HepG2 (cell line): ENCODE measurements around the gene SYDE1. TPM values are rescaled to one million over a fixed set of nuclear protein-coding genes. Genes with fewer than 3 reads are reported as not detected.

Experiments used
- CAMTA2 ChIP-seq: sonication (generic); formaldehyde crosslinking; IDR thresholded peaks from 2 replicates; pipeline ENCODE4 v1.4.0; 2020; ENCODE audit warnings: mild to moderate bottlenecking, missing genetic modification reagents, borderline replicate concordance
- ELF1 ChIP-seq: sonication (generic); formaldehyde crosslinking; IDR thresholded peaks from 2 replicates; pipeline ENCODE4 v1.4.0; 2020; ENCODE audit warnings: missing genetic modification reagents
- JARID2 ChIP-seq: sonication (generic); formaldehyde crosslinking; IDR thresholded peaks from 2 replicates; pipeline ENCODE4 v1.8.1; 2023; ENCODE audit warnings: missing genetic modification reagents, inconsistent platforms; ENCODE audit not compliant: insufficient replicate concordance
- MLLT10 ChIP-seq: sonication (generic); formaldehyde crosslinking; IDR thresholded peaks from 2 replicates; pipeline ENCODE4 v1.4.0; 2020; ENCODE audit warnings: missing genetic modification reagents
- RARG ChIP-seq: sonication (generic); formaldehyde crosslinking; IDR thresholded peaks from 2 replicates; pipeline ENCODE4 v1.4.0; 2020; ENCODE audit warnings: low read depth, mild to moderate bottlenecking, missing genetic modification reagents
- ZNF143 ChIP-seq: sonication (generic); formaldehyde crosslinking; IDR thresholded peaks from 2 replicates; pipeline ENCODE4 v1.4.0; 2020; ENCODE audit warnings: missing genetic modification reagents
- ZNF724P ChIP-seq: sonication (generic); formaldehyde crosslinking; IDR thresholded peaks from 2 replicates; pipeline ENCODE4 v1.8.0; 2022; ENCODE audit warnings: missing genetic modification reagents, borderline replicate concordance
- ZNF878 ChIP-seq: sonication (generic); formaldehyde crosslinking; IDR thresholded peaks from 2 replicates; pipeline ENCODE4 v1.8.1; 2023; ENCODE audit warnings: mild to moderate bottlenecking, missing genetic modification reagents, moderate library complexity
- polyA plus RNA-seq, 8 experiments: library from polyadenylated mRNA; depleted of rRNA in 3 of 8; stranded (reverse) in 7 of 8; unstranded in 1 of 8; fragments of >200 nt; fragmentation: Illumina TruSeq in 4 of 8; extraction: Trizol in 4 of 8; gene quantifications; 2 replicates each; pipeline versions ENCODE4 v1.2.1 to v1.2.3, GENCODE V29; 2011 to 2016; ENCODE audit warnings: low read depth in 4 of 8, missing spikeins in 1 of 8, mixed read lengths in 1 of 8; ENCODE audit not compliant: insufficient read depth in 1 of 8
- total RNA-seq, 5 experiments: library from RNA; depleted of rRNA; stranded (reverse); fragments of >200 nt; fragmentation: Illumina TruSeq; extraction: Trizol; gene quantifications; 2 replicates each; pipeline ENCODE4 v1.2.3, GENCODE V29; 2016; ENCODE audit warnings: low read depth in 1 of 5
- TF ChIP-seq, protein P1 (sequence below), 2 experiments: IDR thresholded peaks; 2 replicates each; pipeline ENCODE4 v1.6.1; 2011 to 2012; ENCODE audit warnings: low read length in 2 of 2, borderline replicate concordance in 1 of 2, low read depth in 1 of 2, mild to moderate bottlenecking in 1 of 2, moderate library complexity in 1 of 2
- TF ChIP-seq, protein P2 (sequence below): sonication (generic); formaldehyde crosslinking; IDR thresholded peaks from 2 replicates; pipeline ENCODE4 v1.5.0; 2020; ENCODE audit warnings: mild to moderate bottlenecking, missing genetic modification reagents, borderline replicate concordance

SYDE1 gene
- total and polyA plus RNA-seq, 2 of the 13 experiments (the other 11 are each of a cell fraction or from before 2014, with no cell fraction given) = 4.3 to 13.6 TPM

DNA sequence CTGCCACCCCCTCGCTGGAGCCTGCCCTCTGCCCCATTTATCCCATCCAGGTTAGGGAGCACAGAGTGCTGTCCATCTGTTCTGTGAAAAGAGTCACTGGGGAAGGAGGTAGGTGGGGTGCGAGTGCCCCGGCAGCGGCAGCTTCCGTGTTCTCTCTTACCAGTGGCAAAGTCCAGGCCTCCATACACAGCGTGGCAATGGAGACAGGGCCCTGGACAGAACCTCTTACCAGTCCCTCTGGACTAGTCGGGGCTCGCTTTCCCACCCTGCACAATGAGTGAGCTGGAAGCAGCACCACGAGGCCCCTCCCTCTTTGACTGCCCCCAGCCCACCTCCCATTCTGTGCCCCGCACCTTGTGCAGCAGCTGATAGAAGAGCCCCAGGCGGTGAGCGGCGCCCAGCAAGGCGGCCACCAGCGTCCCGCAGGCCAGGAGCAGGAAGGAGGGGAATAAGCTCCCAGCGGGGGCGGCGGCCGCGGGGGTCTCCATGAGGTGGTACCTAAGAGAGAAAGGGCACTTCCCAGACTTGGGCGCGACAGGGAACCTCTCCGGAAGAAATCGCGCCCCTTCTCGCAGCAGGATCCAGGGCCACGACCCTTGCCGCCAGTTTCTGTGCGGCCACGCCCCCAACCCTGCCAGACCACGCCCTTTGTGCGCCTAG, 17.5 kb downstream of the SYDE1 start (continued):
- TF ChIP-seq, protein P1, sequence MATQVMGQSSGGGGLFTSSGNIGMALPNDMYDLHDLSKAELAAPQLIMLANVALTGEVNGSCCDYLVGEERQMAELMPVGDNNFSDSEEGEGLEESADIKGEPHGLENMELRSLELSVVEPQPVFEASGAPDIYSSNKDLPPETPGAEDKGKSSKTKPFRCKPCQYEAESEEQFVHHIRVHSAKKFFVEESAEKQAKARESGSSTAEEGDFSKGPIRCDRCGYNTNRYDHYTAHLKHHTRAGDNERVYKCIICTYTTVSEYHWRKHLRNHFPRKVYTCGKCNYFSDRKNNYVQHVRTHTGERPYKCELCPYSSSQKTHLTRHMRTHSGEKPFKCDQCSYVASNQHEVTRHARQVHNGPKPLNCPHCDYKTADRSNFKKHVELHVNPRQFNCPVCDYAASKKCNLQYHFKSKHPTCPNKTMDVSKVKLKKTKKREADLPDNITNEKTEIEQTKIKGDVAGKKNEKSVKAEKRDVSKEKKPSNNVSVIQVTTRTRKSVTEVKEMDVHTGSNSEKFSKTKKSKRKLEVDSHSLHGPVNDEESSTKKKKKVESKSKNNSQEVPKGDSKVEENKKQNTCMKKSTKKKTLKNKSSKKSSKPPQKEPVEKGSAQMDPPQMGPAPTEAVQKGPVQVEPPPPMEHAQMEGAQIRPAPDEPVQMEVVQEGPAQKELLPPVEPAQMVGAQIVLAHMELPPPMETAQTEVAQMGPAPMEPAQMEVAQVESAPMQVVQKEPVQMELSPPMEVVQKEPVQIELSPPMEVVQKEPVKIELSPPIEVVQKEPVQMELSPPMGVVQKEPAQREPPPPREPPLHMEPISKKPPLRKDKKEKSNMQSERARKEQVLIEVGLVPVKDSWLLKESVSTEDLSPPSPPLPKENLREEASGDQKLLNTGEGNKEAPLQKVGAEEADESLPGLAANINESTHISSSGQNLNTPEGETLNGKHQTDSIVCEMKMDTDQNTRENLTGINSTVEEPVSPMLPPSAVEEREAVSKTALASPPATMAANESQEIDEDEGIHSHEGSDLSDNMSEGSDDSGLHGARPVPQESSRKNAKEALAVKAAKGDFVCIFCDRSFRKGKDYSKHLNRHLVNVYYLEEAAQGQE (IDR thresholded peaks at IDR 0.05; ENCODE audit: borderline replicate concordance in 1 of 2, low read depth in 1 of 2, low read length in 2 of 2) = no peak
- 0 out of 2 replicates have a peak, but pooled peaks have one; percentile 14 for TF ChIP-seq ZNF878
- TF ChIP-seq RARG (CRISPR knock-in tag) = no peak
- TF ChIP-seq, protein P2, sequence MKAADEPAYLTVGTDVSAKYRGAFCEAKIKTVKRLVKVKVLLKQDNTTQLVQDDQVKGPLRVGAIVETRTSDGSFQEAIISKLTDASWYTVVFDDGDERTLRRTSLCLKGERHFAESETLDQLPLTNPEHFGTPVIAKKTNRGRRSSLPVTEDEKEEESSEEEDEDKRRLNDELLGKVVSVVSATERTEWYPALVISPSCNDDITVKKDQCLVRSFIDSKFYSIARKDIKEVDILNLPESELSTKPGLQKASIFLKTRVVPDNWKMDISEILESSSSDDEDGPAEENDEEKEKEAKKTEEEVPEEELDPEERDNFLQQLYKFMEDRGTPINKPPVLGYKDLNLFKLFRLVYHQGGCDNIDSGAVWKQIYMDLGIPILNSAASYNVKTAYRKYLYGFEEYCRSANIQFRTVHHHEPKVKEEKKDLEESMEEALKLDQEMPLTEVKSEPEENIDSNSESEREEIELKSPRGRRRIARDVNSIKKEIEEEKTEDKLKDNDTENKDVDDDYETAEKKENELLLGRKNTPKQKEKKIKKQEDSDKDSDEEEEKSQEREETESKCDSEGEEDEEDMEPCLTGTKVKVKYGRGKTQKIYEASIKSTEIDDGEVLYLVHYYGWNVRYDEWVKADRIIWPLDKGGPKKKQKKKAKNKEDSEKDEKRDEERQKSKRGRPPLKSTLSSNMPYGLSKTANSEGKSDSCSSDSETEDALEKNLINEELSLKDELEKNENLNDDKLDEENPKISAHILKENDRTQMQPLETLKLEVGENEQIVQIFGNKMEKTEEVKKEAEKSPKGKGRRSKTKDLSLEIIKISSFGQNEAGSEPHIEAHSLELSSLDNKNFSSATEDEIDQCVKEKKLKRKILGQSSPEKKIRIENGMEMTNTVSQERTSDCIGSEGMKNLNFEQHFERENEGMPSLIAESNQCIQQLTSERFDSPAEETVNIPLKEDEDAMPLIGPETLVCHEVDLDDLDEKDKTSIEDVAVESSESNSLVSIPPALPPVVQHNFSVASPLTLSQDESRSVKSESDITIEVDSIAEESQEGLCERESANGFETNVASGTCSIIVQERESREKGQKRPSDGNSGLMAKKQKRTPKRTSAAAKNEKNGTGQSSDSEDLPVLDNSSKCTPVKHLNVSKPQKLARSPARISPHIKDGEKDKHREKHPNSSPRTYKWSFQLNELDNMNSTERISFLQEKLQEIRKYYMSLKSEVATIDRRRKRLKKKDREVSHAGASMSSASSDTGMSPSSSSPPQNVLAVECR (CRISPR knock-in tag) = peak; percentile 86; the same call in 1 of the 2 replicates
- 0 out of 2 replicates have a peak, but pooled peaks have one; percentile 10 for TF ChIP-seq CAMTA2
- peak; percentile 66 for TF ChIP-seq ELF1
- no peak for TF ChIP-seq ZNF143 (CRISPR knock-in tag)
- TF ChIP-seq JARID2 (CRISPR knock-in tag) = no peak
- TF ChIP-seq MLLT10 (CRISPR knock-in tag) = no peak
- TF ChIP-seq ZNF724P = 0 out of 2 replicates have a peak, but pooled peaks have one; percentile 29
- TF ChIP-seq, all 625 proteins: peak for 63
